Fibroblast of skin of abdomen (primary cell): ENCODE data around the gene SETD7. TPM values are rescaled to one million over a fixed set of nuclear protein-coding genes. Genes with fewer than 3 reads are reported as not detected.
A peak's percentile ranks its signal among the peaks of the same experiment; 100 is the strongest.

Experiments used
- DNase-seq: peaks from one replicate; pipeline ENCODE4 v3.0.0-alpha.2; 2013
- polyA plus RNA-seq, 2 experiments: library from polyadenylated mRNA; unstranded; fragments of 120-200 nt; gene quantifications; one replicate each; pipeline ENCODE4 v1.2.1, GENCODE V29; 2013; ENCODE audit not compliant: insufficient read length in 2 of 2

The SETD7 gene
- polyA plus RNA-seq (2013, experiment 1 of 2; ENCODE audit: insufficient read length), result 39.6 TPM
- 37.5 TPM for polyA plus RNA-seq (2013, experiment 2 of 2; ENCODE audit: insufficient read length)

DNA sequence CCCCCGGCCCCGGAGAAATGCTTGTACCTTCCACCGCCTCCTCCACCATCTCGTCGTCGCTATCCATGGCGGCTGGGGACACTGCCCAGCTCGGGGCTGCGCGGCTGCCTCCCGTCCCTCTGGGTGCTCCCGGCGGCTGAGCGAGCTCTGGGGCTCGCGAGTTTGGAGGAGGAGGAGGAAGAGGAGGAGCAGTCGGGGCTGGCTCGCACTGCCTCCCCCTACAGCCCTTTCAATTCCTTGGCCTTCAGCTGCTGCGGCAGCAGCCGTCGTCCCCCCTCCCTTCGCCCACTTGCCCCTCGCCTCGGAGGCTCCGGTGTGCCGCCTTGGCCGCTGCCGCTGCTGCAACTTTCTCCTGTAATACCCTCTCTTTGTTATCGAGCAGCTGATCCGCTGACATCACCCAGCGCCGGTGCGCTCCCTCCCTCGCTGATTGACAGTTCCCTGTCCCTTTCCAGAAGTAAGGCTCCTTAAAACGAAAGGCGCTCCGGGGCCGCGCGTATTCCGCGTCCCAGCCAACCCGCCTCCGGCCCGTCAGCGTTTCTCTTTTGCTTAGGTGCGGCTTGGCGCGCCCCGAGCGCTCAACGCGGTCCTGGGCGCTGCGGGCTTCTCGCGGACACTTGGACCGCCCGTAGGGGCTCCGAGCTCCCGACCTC, at the start of gene SETD7:
SETD7 (minus strand) TSS at position 149 of the 653 bp plus-strand sequence; CDS start at position 67, 82 bp downstream.
- DNase-seq, result peak; percentile 85

DNA sequence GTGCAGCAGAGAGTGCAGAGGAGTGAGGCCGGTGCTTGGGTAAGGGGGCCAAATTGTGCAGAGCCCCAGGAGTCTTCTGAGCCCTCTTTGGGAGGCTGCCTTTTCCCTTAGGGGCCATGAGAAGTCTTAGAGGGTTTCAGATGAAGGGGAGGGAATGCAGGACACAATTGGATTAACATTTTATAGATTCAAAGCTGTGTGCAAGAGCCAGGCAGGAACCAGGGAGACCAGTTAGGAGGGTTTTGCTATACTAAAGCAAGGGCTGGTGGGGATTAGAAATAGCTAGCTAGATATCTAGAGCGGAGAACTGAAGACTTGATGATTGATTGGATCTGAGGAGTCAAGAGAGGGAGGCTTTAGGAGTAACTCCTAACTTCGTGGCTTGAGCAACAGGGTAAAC, 49.5 kb upstream of the SETD7 start:
- no peak for DNase-seq

DNA sequence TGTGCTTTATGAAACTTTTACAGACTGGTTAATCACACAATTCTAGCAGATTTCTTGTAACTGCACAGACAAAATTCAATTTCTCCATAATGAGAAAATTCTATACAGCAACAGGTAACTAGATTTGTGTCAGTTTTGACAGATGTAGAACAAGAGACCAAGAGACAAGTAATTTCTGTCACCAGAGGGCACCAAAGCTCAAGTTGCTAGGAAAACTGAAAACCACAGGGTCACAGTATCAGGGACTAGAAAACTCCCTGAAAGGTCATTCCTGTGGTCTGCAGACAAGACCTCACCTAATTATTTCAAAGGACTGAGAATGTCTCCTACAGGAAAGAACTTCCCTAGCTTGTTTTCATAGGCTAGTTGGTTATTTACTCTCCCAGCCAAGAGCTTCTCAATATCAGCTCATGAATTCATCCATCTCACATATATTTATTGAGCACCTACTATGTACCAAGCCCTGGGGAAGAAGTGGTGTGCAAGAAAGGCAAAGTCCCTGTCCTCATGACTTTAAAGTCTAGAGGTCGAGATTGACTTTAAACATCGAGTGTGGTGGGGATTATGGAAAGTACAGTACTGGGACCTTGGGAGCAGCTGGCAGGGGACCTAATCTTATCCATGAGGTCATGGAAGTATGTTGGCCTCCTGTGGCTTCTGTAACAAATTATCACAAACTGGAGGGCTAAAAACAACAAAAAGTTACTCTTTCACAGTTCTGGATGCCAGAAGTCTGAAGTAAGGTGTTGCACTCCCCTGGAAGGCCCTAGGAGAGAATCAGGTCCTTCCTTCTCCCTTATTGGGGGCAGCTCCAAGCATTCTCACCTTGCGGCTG, 47.8 kb upstream of the SETD7 start:
- peak; percentile 66 for DNase-seq

DNA sequence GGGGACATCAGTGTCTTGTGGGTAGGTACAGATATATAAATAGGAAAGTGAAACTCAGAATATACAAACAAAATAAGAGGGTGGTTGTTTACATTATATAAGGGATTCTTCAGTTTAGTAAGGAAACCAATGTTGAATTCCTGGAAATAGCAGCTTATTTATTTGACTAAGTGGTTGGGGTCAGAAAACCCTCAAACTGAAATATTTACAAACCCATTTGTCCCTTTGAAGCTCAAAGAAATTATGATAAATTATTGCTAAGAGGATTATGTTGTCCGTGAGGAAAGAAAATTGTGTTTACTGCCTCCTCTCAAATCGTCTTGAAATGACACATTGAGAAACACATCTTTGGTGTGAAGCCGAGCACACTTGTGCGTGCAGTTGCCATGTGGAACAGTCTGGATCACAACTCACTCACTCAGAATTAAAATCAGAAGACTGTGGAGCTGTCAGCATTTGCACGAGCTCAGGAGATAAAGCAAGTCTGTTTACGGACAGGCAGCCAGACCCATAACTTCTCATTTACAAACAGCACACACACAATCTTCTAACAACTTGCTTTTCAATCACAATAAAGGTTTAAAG, 46.8 kb upstream of the SETD7 start:
- DNase-seq, result no peak

DNA sequence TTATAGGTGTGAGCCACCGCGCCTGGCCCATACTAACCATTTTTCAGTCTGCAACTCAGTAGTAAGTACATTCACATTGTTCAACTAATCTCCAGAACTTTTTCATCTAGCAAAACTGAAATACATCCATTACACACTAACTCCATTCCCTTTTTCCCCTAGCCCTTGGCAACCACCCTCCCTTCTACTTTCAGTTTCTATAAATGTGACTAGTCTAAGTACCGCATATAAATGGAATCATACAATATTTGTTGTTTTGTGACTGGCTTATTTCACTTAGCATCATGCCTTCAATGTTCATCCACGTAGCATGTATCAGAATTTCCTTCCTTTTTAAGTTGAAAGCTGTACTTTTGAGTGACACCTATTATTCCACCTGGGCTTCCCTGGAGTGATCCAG, 44.6 kb upstream of the SETD7 start:
- no peak for DNase-seq

DNA sequence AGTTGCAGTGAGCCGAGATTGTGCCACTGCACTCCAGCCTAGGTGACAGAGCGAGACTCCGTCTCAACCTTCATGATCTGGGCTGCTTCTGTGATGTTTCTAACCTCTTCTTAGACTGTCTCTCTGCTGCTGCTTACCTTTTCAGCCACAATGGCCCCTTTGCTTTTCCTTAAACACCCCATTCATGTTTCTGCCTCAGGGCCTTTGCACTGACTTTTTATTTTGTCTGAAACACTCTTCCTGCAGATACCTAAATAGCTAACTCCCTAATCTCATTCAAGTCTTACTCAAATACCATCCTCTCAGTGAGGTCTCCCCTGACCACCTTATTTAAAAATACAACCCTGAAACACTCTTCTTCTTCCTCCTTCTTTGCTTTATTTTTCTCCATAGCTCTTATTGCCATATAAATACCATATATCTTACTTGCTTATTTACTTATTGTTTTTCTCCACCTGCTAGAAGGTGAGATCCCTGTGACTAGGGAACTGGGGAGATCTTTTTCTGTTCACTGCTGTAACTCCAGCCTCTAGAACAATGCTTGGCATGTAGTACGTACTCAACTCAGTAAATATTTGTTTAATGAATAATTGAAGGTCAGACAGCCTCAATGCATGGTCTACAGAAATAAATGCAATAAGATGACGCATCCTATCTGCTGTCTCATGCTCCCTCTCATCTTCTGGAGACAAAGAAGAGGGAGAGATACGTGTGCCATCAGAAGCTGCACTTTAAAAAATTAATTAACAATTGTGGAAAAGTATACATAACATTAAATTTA, 43.8 kb upstream of the SETD7 start:
- DNase-seq, result peak; percentile 57

DNA sequence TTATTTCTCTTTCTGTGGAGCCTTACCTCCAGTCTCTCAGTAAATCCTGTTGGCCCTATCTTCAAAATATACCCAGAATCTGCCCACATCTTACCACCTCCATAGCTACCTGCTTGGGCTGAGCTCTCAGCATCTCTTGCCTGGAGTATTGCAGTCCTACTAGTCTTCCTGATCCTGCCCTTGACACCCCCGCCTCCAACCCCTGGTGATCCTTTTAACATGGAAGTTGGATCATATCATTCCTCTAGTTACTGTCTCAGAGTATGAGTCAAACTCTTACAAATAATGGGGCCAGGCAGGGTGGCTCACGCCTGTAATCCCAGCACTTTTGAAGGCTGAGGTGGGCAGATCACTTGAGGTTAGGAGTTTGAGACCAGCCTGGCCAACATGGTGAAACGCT, 43.1 kb upstream of the SETD7 start:
- DNase-seq, result no peak

DNA sequence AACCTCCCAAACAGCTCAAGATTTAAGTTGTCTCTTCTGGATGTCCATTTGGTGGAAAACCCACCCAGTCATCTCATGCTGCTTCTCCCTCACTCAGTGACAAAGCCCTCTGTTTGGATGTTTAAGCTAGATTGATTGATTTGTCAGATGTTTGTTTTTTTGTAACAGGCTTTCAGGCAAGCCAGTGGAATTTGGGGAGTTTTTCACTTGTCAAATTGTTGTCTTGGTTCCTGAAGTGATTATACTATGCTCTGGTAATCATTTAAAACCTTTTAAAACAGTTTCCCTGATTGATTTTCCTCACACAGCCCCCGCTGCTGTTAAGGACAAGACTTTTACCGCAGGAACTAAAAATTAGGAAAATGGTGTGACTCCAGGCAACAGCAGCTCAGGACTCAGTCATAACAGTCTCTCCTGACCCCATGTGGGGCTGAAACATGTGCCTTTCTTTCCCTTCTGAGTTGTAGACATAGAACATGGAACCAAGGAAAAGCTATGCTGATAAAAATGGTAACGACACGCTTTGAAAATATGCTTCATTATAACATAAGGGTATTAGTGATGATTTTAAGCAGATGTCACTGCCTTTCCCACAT, 40.8 kb upstream of the SETD7 start:
- no peak for DNase-seq

DNA sequence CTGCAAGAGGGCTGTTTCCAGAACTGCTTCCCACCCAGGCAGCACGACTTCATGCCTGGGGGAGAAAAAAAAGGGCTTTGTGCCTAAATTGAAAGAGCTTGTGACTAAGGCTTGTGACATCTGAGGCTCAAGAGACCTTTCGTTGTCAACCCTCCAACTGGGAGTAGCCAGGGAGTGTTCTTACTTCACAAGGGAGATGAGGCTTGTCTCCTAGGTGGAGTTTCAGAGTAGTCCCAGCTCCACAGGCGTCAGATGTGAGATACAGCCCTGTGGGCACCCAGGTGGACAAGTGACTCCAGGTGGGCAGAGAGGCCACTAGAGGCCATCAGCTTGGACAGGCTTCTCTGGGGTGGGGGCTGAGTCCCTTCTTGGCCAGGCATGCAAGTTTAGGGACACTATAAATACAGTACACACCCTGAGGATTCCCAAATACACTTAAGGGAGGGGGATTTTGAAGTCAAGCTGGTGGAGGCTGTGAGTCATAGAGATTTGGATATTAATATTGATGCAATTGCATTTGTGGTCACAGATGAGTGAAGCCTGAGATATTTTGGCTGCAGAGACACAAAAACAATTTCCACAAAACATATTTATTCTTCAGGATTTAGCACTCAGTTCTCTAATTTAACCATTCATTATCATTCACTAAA, 40.1 kb upstream of the SETD7 start:
- DNase-seq, result peak; percentile 52

DNA sequence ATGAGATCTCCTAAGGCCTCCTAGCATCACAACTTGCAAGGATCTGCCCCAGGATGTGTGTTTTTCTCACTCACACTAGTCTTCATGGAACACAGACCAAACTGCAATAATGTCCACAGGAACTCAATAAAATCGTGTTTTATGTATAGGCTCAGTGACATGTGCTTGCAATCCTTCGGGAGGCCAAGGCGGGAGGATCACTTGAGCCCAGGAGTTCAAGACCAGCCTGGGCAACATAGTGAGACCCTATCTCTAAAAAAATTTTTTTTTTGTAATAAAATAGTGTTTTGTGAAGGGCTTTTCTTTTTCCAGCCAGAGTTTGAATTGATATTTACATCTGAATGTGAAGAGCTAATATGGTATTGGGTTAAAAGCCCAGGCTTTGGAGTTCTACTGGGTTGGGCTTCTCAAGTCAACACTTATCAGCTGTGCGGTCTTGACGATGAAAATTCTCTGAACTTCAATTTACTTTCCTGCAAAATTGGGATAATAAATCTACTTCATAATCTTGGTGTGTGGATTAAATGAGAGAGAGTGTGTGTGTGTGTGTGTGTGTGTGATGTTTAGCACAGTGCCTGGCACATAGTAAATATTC, 38.7 kb upstream of the SETD7 start:
- DNase-seq, result no peak

DNA sequence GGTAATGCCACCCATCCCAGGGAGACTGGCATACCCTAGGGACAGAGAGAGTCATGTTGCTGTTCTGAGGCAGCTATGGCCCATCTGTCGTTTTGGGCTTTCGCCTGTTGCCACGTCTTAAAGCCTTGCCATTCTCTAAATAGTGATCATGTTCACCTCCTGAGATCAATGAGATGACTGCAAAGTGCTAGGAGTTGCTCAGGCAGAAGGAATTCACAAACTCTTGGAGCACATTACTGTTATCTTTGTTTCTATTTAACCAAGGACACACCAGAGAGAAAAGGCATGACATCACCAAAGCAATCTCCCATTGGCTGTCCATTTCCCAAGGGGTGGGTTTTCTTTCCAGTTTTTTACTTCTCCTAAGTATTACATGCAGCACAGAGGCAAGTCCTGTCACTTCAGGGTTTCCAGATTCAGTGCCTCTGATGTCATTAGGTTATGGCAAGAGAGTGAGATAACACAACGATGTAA, 37.1 kb upstream of the SETD7 start:
- DNase-seq, result peak; percentile 76

DNA sequence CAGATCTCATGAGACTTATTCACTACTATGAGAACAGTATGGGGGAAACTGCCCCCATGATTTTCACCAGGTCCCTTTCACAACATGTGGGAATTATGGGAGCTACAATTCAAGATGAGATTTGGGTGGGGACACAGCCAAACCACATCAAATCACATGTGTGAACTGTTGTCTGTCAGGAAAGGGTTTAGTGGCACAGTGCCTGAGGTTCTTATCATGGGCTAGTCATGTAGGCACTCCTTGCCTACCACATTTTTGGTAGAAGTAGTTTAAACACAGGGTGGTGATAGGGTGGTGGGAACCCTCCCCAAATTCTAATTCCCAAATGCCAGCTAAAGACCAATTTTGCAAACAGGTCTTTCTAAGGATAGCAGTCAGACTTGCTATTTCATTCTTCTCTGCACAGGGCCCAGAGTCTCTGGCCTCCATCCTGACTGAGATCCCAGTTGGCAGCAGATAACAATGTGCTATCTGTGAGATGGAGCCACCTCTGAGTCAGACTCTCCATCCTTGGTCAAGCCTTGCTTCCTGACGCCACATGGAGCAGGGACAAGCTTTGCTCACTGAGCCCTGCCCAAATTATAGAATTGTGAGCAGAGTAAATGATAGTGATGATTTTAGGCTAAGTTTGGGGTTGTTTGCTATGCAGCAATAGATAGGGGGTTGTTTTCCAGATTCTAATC, 33.5 kb upstream of the SETD7 start:
- no peak for DNase-seq

DNA sequence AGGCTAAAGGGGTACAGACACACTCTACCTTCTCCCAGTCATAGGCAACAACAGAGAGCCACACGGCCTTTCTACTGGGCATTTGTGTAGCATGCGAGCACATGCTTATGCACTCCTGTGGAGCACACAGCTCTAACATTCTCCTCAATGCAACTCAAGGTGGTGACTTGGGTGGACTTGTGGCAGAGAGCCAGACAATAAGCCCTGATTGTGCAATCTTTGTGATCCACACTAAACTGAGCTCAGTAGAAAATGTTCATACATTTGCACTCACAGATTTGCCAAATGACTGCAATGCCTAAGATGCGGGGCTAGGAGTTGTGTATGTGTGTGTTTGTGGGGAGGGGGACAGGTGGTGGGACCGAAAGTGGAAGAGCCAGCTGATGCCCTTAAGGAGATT, 31.4 kb upstream of the SETD7 start:
- DNase-seq, result no peak

DNA sequence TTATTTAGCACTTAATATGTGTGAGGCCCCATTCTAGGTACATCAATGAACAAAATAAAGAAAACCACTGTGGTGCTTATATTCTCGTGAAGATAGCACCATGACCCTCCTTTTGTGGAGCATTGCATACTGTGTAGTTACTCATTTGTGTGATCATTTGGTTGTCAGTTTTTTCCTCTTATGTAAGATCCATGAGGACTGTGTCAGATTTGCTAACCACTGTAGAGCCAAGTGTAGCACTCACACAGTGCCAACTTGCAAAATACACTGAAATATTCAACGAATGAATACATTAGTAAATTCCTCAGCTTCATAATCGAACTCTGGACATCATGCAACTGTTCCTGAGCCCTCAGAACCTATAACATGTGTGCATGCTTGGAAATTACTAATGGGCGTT, 29.5 kb upstream of the SETD7 start:
- no peak for DNase-seq

DNA sequence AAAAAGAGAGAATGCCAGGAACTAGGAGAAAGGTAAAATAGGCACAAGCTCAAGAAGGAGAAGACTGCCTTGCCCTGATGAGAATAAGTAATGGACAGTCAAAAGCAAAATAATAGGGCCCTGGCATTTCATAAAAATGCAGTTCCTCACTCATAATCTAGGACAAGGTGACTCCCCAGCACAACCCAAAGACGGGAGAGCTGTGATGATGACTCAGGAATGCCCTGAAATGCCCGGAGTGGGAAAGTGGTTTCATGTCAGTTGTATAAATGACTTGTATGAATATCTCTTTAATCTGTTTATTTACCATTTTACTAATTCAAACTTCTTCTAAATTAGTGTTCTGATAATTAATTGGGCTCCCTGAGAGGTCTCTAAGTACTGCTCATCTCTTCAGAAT, 28.8 kb upstream of the SETD7 start:
- DNase-seq, result no peak

DNA sequence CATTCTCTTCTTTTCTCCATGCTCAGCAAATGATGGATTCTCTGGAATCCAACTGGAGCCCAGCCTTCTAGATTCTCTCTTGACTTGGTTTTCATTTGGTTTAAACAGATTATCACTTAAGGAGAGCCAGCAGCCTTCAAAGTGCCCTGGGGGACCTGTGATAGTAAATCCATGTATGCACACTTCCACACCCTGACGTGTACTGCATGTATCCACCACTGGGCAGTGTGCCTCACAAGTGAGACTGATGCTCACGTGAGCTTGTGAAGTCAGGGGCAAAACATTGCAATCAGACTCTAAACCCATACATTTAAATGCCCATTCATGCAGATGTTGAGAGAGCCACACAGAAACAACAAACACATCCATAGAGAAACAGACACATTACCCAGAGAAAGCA, 28.0 kb upstream of the SETD7 start:
- no peak for DNase-seq

DNA sequence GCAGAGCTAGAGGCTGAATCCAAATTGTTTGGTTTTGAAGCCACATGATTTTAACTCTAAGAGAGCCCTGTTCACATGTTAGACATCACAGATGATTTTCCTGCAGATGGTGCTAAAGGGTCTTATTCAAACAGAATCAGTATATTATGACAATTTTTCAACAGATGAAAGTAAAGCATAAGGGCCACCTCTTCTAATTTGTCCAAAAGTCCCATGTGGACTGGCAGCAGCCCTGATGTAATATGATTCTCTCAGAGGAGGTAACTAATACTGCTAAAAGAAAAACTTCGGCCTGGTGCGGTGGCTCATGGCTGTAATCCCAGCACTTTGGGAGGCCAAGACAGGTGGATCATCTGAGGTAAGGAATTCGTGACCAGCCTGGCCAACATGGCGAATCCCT, 26.0 kb upstream of the SETD7 start:
- DNase-seq, result peak; percentile 14

DNA sequence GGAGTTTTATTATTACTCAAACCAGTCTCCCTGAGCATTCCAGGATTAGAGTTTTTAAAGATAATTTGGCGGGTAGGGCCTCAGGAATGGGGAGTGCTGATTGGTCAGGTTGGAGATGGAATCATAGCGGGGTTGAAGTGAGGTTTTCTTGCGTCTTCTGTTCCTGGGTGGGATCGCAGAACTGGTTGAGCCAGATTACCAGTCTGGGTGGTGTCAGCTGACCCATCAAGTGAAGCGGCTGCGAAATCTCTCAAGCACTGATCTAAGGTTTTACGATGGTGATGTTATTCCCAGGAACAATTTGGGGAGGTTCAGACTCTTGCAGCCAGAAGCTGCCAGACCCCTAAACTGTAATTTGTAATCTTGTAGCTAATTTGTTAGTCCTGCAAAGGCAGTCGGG, 25.1 kb upstream of the SETD7 start:
- no peak for DNase-seq

DNA sequence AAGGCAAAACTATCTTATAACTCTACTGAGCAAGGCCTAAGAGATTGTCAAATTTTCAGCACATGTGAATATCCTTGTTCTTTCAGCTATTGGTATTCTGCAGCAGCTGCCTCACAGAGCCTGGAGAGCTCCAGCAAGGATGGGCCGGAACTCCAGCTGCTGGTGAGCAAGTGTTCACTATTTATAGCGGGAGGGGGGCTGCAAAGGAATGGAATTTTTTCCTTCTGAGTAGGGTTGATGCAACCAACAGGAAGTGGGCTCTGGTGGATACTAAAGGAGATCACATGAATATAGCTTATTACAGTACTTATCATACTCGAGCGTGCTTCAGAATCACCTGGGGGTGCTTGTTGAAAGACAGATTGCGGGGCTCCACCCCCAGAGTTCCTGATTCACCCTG, 20.2 kb upstream of the SETD7 start:
- DNase-seq, result peak; percentile 85

DNA sequence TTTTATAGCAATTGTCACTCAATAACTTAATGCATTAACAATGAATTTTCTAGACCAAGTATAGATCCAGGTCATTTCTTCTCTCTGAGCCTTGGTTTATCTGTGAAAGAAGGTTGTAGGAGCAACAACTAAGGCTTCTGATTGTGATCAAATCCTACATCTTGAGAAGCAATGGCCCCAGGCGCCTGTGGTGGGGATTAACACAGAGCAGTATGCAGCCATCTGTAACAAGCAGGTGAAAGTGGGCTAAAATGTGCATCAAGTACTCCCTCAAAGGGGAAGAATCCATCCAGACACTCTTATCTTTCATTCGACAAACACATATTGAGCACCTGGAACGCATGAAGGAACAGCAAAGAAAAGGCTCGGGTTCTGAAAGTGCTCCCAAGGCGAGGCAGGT, 19.1 kb upstream of the SETD7 start:
- DNase-seq, result no peak

DNA sequence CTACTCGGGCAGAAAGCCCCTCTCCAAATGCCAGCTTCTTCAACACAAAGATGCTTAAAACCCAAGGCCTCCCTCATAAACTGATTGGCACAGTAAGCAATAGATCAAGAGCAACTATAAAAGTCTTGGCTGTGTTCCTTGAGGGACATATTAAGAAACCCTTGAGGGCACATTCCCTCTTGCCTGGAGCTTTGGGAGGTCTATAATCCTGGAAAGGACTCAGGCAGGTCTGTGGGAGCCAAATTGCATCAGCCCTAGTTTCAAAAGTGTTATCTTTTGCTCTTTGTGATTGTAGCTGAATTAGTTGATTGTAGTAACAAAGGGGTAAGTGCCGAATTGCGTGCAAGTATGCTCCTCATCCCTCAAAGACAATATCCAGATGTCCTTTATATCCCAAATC, 18.6 kb upstream of the SETD7 start:
- DNase-seq, result no peak
